Measurements from ENCODE around the gene MTFMT.
"Not testable (repeated sequence)": the region's sequence is repeated elsewhere in the genome, so short reads cannot be mapped to it uniquely, and the experiment has no call there.

The MTFMT gene

DNA sequence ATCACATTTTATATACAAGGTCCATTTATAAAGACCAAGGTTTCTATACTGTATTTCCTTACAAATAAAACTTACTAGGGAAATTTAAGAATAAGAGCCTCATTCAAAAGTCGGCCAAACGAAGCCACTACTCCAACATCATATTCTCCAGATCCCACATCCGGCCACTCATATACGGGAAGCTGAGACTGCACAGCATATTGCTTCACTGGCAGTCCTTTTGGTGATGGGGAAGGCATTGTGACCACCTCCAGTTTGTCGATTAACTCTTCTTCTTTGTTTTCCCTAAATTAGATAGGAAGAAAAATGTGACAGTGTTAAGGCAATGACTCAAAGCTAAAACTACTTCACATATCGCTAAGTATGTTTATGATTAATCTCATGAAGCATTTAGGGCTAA lies 2.7 kb downstream of the MTFMT start:
- peaks cover 2% of the 10 kb centered on the region for H3K4me1 ChIP-seq (ENCODE audit: insufficient read depth, insufficient read length)

DNA sequence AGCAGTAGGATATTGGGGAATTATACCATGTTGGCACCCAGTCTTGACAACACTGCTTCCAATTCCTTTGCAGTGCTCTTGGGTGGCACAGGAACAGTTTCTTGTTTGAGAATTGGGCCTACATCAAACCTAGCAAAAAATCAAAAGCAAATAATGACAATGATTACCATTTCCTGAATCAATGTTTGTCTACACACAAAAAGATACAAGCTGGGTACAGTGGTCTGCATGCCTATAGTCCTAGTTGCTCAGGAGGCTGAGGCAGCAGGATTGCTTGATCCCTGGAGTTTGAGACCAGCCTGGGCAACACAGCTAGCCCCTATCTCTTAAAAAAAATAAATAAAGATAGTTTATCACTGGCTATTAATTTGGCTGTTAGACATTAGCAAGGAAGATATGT lies 8.0 kb downstream of the MTFMT start:
- Histone ChIP-seq H3K27me3 (ENCODE audit: insufficient read depth, insufficient read length) (no peaks in the 10 kb centered on the region), H3K4me1 (ENCODE audit: insufficient read depth, insufficient read length) (no peaks in the 10 kb centered on the region), H3K36me3 (ENCODE audit: insufficient read depth, insufficient read length, low read length) (peaks cover 71% of the 10 kb centered on the region), H3K9me3 (ENCODE audit: insufficient read depth, low read length) (no peaks in the 10 kb centered on the region), H3K9ac (ENCODE audit: insufficient read length, low read depth) (no peak overlapping the region), H3K4me3 (ENCODE audit: insufficient read length, low read depth) (no peak overlapping the region)
- TF ChIP-seq YY1 (IDR thresholded peaks at IDR 0.05; ENCODE audit: insufficient read depth, insufficient read length) (no peak), SUZ12 (IDR thresholded peaks at IDR 0.05; ENCODE audit: extremely low read depth, insufficient read depth, insufficient read length) (no peak), ZNF274 (IDR thresholded peaks at IDR 0.05; ENCODE audit: low read depth, low read length) (no peak)
- no peak for DNase-seq (ENCODE audit: low read depth, low spot score)

More for the DNA sequence above, 2.7 kb downstream of the MTFMT start:
- no peak for DNase-seq (ENCODE audit: low read depth, low spot score)
- no peak overlapping the region for H3K4me3 ChIP-seq (ENCODE audit: insufficient read length, low read depth)
- H3K9ac ChIP-seq (ENCODE audit: insufficient read length, low read depth): no peak overlapping the region
- TF ChIP-seq YY1 (IDR thresholded peaks at IDR 0.05; ENCODE audit: insufficient read depth, insufficient read length) (no peak), ZNF274 (IDR thresholded peaks at IDR 0.05; ENCODE audit: low read depth, low read length) (no peak), SUZ12 (IDR thresholded peaks at IDR 0.05; ENCODE audit: extremely low read depth, insufficient read depth, insufficient read length) (no peak)
- H3K9me3 ChIP-seq (ENCODE audit: insufficient read depth, low read length): no peaks in the 10 kb centered on the region
- H3K27me3 ChIP-seq (ENCODE audit: insufficient read depth, insufficient read length): no peaks in the 10 kb centered on the region
- peaks cover 31% of the 10 kb centered on the region for H3K36me3 ChIP-seq (ENCODE audit: insufficient read depth, insufficient read length, low read length)

- no peak for TF ChIP-seq YY1 (IDR thresholded peaks at IDR 0.05; ENCODE audit: insufficient read depth, insufficient read length)
- no peak for TF ChIP-seq SUZ12 (IDR thresholded peaks at IDR 0.05; ENCODE audit: extremely low read depth, insufficient read depth, insufficient read length)
- no peak for TF ChIP-seq ZNF274 (IDR thresholded peaks at IDR 0.05; ENCODE audit: low read depth, low read length)
- H3K9me3 ChIP-seq (ENCODE audit: insufficient read depth, low read length): no peaks in the 10 kb centered on the region
- no peak overlapping the region for H3K4me3 ChIP-seq (ENCODE audit: insufficient read length, low read depth)
- H3K4me1 ChIP-seq (ENCODE audit: insufficient read depth, insufficient read length): no peaks in the 10 kb centered on the region
- DNase-seq (ENCODE audit: low read depth, low spot score): no peak
- no peaks in the 10 kb centered on the region for H3K27me3 ChIP-seq (ENCODE audit: insufficient read depth, insufficient read length)
- H3K36me3 ChIP-seq (ENCODE audit: insufficient read depth, insufficient read length, low read length): peaks cover 70% of the 10 kb centered on the region
- H3K9ac ChIP-seq (ENCODE audit: insufficient read length, low read depth): no peak overlapping the region
These were observed 9.0 kb downstream of the MTFMT start for GRCh38 chr15:65020419-65020818.

DNA sequence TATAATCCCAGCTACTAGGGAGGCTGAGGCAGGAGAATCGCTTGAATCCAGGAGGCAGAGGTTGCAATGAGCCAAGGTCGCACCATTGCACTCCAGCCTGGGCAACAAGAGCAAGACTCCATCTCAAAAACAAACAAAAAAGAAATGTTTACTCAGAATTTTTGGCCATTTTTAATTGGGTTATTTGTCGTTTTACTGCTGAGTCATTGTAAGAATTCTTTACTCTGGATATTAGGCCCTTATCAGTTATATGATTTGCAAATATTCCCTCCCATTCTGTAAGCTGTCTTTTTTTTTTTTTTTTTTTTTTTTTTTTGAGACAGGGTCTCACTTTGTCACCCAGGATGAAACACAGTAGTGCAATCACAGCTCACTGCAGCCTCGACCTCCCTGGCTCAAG lies 18.2 kb downstream of the MTFMT start:
- not testable (repeated sequence) for H3K4me1 ChIP-seq (ENCODE audit: insufficient read depth, insufficient read length); DNase-seq (ENCODE audit: low read depth, low spot score); H3K4me3 ChIP-seq (ENCODE audit: insufficient read length, low read depth); H3K27me3 ChIP-seq (ENCODE audit: insufficient read depth, insufficient read length); H3K9ac ChIP-seq (ENCODE audit: insufficient read length, low read depth)
- H3K36me3 ChIP-seq (ENCODE audit: insufficient read depth, insufficient read length, low read length): peaks cover 54% of the 10 kb centered on the region
- peaks cover 14% of the 10 kb centered on the region for H3K9me3 ChIP-seq (ENCODE audit: insufficient read depth, low read length)

DNA sequence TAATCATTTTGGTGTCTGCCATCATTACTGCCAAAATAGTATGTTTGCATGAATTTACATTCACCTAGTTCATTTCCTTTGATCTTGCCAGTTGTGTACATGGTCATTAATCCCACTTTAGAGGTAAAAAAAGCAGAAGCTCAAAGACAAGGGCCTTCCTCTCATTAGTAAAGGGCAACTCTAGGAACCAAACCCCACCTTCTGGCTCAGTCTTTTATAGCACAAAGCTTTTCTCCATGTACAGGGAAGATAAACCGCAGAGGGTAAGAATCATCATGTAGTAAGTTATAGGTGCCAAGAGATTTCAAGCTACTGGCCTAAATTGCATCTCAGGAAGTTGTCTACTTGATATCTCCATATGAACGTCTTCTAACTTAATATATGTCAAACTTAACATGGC lies 20.5 kb downstream of the MTFMT start:
- TF ChIP-seq YY1 (IDR thresholded peaks at IDR 0.05; ENCODE audit: insufficient read depth, insufficient read length) (no peak), SUZ12 (IDR thresholded peaks at IDR 0.05; ENCODE audit: extremely low read depth, insufficient read depth, insufficient read length) (no peak)
- H3K36me3 ChIP-seq (ENCODE audit: insufficient read depth, insufficient read length, low read length): peaks cover 50% of the 10 kb centered on the region
- H3K9me3 ChIP-seq (ENCODE audit: insufficient read depth, low read length): peaks cover 12% of the 10 kb centered on the region
- DNase-seq (ENCODE audit: low read depth, low spot score): no peak
- H3K27me3 ChIP-seq (ENCODE audit: insufficient read depth, insufficient read length): no peaks in the 10 kb centered on the region
- H3K4me3 ChIP-seq (ENCODE audit: insufficient read length, low read depth): no peak overlapping the region
- H3K4me1 ChIP-seq (ENCODE audit: insufficient read depth, insufficient read length): no peaks in the 10 kb centered on the region
- no peak overlapping the region for H3K9ac ChIP-seq (ENCODE audit: insufficient read length, low read depth)

GRCh38 chr15:65006876-65007275 lies 22.6 kb downstream of the MTFMT start:
- Histone ChIP-seq H3K4me3 (ENCODE audit: insufficient read length, low read depth) (no peak overlapping the region), H3K9ac (ENCODE audit: insufficient read length, low read depth) (no peak overlapping the region), H3K9me3 (ENCODE audit: insufficient read depth, low read length) (no peaks in the 10 kb centered on the region), H3K4me1 (ENCODE audit: insufficient read depth, insufficient read length) (no peaks in the 10 kb centered on the region), H3K36me3 (ENCODE audit: insufficient read depth, insufficient read length, low read length) (peaks cover 39% of the 10 kb centered on the region), H3K27me3 (ENCODE audit: insufficient read depth, insufficient read length) (no peaks in the 10 kb centered on the region)
- DNase-seq (ENCODE audit: low read depth, low spot score): no peak
- no peak for TF ChIP-seq SUZ12 (IDR thresholded peaks at IDR 0.05; ENCODE audit: extremely low read depth, insufficient read depth, insufficient read length)
- no peak for TF ChIP-seq ZNF274 (IDR thresholded peaks at IDR 0.05; ENCODE audit: low read depth, low read length)

- TF ChIP-seq YY1 (IDR thresholded peaks at IDR 0.05; ENCODE audit: insufficient read depth, insufficient read length) (no peak), SUZ12 (IDR thresholded peaks at IDR 0.05; ENCODE audit: extremely low read depth, insufficient read depth, insufficient read length) (no peak), ZNF274 (IDR thresholded peaks at IDR 0.05; ENCODE audit: low read depth, low read length) (no peak)
- no peak overlapping the region for H3K9ac ChIP-seq (ENCODE audit: insufficient read length, low read depth)
- no peaks in the 10 kb centered on the region for H3K27me3 ChIP-seq (ENCODE audit: insufficient read depth, insufficient read length)
- H3K9me3 ChIP-seq (ENCODE audit: insufficient read depth, low read length): no peaks in the 10 kb centered on the region
- DNase-seq (ENCODE audit: low read depth, low spot score): no peak
- no peak overlapping the region for H3K4me3 ChIP-seq (ENCODE audit: insufficient read length, low read depth)
- H3K4me1 ChIP-seq (ENCODE audit: insufficient read depth, insufficient read length): no peaks in the 10 kb centered on the region
- H3K36me3 ChIP-seq (ENCODE audit: insufficient read depth, insufficient read length, low read length): peaks cover 34% of the 10 kb centered on the region
These were observed 24.4 kb downstream of the MTFMT start for GRCh38 chr15:65004993-65005392.

DNA sequence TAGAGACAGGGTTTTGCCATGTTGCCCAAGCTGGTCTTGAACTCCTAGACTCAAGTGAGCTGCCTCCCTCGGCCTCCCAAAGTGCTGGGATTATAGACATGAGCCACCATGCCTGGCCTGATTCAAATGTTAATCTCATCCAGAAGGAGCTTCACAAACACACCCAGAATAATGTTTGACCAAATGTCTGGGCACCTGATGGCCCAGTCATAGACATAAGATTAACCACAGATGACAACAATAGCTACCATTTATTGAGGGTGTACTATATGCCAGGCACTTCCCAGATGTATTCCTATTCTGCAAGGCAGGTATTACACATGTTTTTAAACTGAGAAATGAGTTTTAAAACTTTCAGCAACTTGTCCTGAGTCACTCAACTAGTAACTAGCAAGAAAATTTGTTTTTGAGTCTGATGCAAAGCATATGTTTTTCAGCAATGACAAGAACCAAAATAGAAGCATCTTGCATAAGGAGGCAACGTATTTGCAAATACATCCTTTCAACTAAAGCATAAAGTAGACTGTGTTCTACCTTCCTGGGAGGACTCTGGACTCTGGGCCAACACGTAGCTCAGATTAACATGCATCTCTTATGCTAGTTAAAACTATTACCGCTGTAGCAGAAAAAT lies 31.6 kb downstream of the MTFMT start:
- H3K4me3 ChIP-seq (ENCODE audit: insufficient read length, low read depth): no peak overlapping the region
- no peak for DNase-seq (ENCODE audit: low read depth, low spot score)
- no peak overlapping the region for H3K9ac ChIP-seq (ENCODE audit: insufficient read length, low read depth)
- no peaks in the 10 kb centered on the region for H3K4me1 ChIP-seq (ENCODE audit: insufficient read depth, insufficient read length)
- no peak for TF ChIP-seq SUZ12 (IDR thresholded peaks at IDR 0.05; ENCODE audit: extremely low read depth, insufficient read depth, insufficient read length)
- no peak for TF ChIP-seq ZNF274 (IDR thresholded peaks at IDR 0.05; ENCODE audit: low read depth, low read length)
- TF ChIP-seq YY1 (IDR thresholded peaks at IDR 0.05; ENCODE audit: insufficient read depth, insufficient read length): no peak
- no peaks in the 10 kb centered on the region for H3K9me3 ChIP-seq (ENCODE audit: insufficient read depth, low read length)
- peaks cover 12% of the 10 kb centered on the region for H3K36me3 ChIP-seq (ENCODE audit: insufficient read depth, insufficient read length, low read length)
- no peaks in the 10 kb centered on the region for H3K27me3 ChIP-seq (ENCODE audit: insufficient read depth, insufficient read length)

All from NT2/D1 (cell line).